Measurements from ENCODE around the gene PIK3R1.
"Not testable (repeated sequence)": the region's sequence is repeated elsewhere in the genome, so short reads cannot be mapped to it uniquely, and the experiment has no call there.

PIK3R1 gene

DNA sequence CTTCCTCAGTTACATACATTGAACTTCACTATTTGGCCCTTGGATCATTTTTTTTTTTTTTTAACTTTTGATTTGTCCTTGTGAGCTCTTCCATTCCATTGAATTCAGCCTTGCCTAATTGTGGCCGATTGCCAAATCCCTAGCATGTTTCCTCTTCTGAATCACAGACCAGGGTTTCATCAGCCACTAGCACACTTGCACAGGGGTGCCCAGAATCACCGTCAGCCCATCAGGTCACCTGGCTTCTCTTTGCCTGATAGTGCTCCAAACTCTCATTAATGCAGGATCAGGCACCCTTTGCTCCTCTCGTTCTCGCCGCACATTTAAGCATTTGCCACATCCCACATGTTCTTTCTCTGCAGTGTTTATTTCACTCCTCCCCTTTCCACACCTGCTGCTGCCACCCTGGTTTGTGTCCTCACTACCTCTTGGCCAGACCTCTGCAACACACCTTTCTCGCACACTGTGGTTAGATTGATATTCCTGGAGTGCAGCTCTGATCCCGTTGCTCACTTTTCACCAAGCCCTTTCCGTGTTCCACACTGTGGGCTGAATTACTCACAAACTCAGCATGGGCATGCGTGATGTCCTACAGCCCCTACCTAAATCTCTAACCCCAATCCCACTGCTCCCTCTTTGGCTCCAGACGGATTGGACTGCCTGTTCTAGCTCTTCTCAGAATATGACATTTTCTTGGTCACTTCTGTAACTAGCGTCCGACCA lies 9.8 kb downstream of the PIK3R1 start:
- Histone ChIP-seq H3K27me3 (ENCODE audit: control insufficient read depth, insufficient read depth, low read length) (no peaks in the 10 kb centered on the region), H3K9me3 (ENCODE audit: control insufficient read depth, insufficient read depth, low read length) (no peaks in the 10 kb centered on the region), H3K4me3 (ENCODE audit: low read length) (no peak overlapping the region), H3K4me1 (ENCODE audit: control insufficient read depth, insufficient read depth, low read length) (no peaks in the 10 kb centered on the region; the same call in 1 of the 2 replicates), H3K36me3 (ENCODE audit: control insufficient read depth, insufficient read depth, low read length) (no peaks in the 10 kb centered on the region), H3K27ac (ENCODE audit: low read length) (no peak overlapping the region)
- WGBS (ENCODE audit: insufficient coverage, insufficient read length): no CpG with 5 or more reads among the region's 12 CpGs
- DNase-seq (ENCODE audit: low read depth, low spot score): no peak

DNA sequence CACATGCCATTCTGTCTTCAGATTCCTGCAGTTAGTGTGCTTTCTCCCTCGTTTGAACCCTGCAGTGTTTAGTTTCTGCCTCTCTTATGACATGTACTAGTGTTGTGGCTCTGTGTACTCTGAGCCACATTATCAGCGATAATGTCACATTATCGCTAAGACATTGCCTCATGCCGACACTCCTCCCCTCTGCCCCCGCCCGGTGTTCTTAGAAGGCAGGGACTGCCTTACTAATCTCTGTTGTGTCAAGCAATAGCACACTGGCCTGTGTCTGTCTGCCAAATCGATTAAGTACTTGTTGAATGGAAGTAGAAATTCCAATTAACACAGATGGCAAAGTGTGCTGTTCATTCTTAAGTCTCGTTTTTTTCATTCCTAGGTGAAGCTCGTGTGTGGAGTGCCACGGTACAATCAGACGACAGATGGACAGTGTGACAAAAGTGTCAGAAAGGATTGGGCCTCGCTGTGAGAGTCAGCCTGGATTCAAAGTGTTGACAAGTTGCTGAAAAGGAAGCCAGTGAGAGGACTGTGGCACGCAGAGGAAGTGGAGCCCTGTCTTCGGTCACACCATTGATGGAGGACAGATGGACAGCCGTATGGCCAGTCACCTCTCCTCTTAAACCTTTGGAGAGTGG lies 10.5 kb downstream of the PIK3R1 start:
- no peaks in the 10 kb centered on the region for H3K27me3 ChIP-seq (ENCODE audit: control insufficient read depth, insufficient read depth, low read length)
- no peaks in the 10 kb centered on the region for H3K9me3 ChIP-seq (ENCODE audit: control insufficient read depth, insufficient read depth, low read length)
- WGBS (ENCODE audit: insufficient coverage, insufficient read length): no CpG with 5 or more reads among the region's 15 CpGs
- no peak overlapping the region for H3K4me3 ChIP-seq (ENCODE audit: low read length)
- H3K36me3 ChIP-seq (ENCODE audit: control insufficient read depth, insufficient read depth, low read length): no peaks in the 10 kb centered on the region
- no peak overlapping the region for H3K27ac ChIP-seq (ENCODE audit: low read length)
- H3K4me1 ChIP-seq (ENCODE audit: control insufficient read depth, insufficient read depth, low read length): no peaks in the 10 kb centered on the region; the same call in 1 of the 2 replicates
- DNase-seq (ENCODE audit: low read depth, low spot score): no peak

DNA sequence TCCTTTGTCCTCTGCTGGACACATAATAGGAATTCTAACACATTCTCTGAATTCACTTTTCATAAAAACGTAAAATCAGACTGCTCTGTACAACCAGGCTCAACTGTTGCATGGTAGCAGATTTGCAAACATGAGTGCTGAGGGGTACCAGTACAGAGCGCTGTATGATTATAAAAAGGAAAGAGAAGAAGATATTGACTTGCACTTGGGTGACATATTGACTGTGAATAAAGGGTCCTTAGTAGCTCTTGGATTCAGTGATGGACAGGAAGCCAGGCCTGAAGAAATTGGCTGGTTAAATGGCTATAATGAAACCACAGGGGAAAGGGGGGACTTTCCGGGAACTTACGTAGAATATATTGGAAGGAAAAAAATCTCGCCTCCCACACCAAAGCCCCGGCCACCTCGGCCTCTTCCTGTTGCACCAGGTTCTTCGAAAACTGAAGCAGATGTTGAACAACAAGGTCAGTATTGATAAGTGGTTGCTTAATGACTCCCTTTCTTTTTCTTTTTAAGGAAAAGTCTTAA lies 11.1 kb downstream of the PIK3R1 start:
- Histone ChIP-seq H3K27me3 (ENCODE audit: control insufficient read depth, insufficient read depth, low read length) (no peaks in the 10 kb centered on the region), H3K36me3 (ENCODE audit: control insufficient read depth, insufficient read depth, low read length) (no peaks in the 10 kb centered on the region), H3K27ac (ENCODE audit: low read length) (no peak overlapping the region), H3K9me3 (ENCODE audit: control insufficient read depth, insufficient read depth, low read length) (no peaks in the 10 kb centered on the region), H3K4me3 (ENCODE audit: low read length) (no peak overlapping the region), H3K4me1 (ENCODE audit: control insufficient read depth, insufficient read depth, low read length) (no peaks in the 10 kb centered on the region; the same call in 1 of the 2 replicates)
- WGBS (ENCODE audit: insufficient coverage, insufficient read length): no CpG with 5 or more reads among the region's 8 CpGs
- no peak for DNase-seq (ENCODE audit: low read depth, low spot score)

DNA sequence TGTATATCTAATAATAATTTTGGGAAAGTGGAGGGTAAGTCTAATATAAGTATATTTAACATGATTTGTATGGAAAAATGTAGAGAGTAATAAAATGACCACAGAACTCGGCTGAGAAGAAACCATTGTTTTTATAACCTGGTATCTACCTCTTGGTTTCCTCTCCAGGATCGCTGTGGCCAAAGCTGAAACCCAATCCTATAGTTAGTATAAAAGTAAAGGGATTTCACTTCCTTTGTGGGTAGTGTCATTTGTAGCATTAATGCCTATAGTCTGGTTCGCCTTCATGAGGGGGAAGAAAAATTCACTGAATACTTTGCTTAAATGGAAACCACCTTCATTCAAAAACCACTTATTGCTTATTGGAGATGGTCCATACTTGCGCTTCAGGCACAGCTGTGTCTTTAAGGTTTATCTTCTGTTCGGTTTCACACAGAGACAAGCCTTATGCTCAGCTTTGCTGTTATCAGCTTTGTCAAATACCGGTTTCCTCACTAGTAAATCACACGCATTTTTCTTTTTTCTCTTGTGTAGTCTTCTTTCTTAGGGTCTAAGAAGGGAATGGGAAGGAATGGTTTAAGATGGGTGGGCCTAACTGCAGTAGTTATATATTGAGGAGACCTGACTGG lies 12.1 kb downstream of the PIK3R1 start:
- no peaks in the 10 kb centered on the region for H3K36me3 ChIP-seq (ENCODE audit: control insufficient read depth, insufficient read depth, low read length)
- no peaks in the 10 kb centered on the region for H3K9me3 ChIP-seq (ENCODE audit: control insufficient read depth, insufficient read depth, low read length)
- H3K4me1 ChIP-seq (ENCODE audit: control insufficient read depth, insufficient read depth, low read length): no peaks in the 10 kb centered on the region; the same call in 1 of the 2 replicates
- DNase-seq (ENCODE audit: low read depth, low spot score): no peak
- no peak overlapping the region for H3K4me3 ChIP-seq (ENCODE audit: low read length)
- no peak overlapping the region for H3K27ac ChIP-seq (ENCODE audit: low read length)
- WGBS (ENCODE audit: insufficient coverage, insufficient read length): no CpG with 5 or more reads among the region's 7 CpGs
- no peaks in the 10 kb centered on the region for H3K27me3 ChIP-seq (ENCODE audit: control insufficient read depth, insufficient read depth, low read length)

DNA sequence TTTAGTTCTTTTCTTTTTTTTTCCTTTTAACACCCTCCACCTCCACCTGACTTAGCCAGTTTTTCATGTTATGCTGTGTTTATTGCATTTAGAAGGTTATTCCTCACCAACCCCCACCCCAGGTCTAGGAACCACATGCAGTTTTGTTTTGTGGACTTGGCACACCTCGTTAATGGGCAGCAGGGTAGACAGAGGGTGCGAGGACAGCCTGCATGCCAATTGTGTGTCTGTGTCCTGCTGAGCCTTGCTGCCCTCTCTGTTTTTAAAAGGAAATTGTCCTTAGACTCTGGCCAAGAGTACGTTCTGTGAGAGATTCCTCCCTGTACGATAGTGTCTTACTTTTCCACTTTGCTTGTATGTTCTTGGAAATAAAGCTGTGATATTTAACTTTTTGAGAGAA lies 13.9 kb downstream of the PIK3R1 start:
- no peaks in the 10 kb centered on the region for H3K27me3 ChIP-seq (ENCODE audit: control insufficient read depth, insufficient read depth, low read length)
- WGBS (ENCODE audit: insufficient coverage, insufficient read length): no CpG with 5 or more reads among the region's 4 CpGs
- no peak overlapping the region for H3K4me3 ChIP-seq (ENCODE audit: low read length)
- H3K27ac ChIP-seq (ENCODE audit: low read length): no peak overlapping the region
- H3K36me3 ChIP-seq (ENCODE audit: control insufficient read depth, insufficient read depth, low read length): no peaks in the 10 kb centered on the region
- no peaks in the 10 kb centered on the region for H3K9me3 ChIP-seq (ENCODE audit: control insufficient read depth, insufficient read depth, low read length)
- no peaks in the 10 kb centered on the region; the same call in 1 of the 2 replicates for H3K4me1 ChIP-seq (ENCODE audit: control insufficient read depth, insufficient read depth, low read length)
- no peak for DNase-seq (ENCODE audit: low read depth, low spot score)

DNA sequence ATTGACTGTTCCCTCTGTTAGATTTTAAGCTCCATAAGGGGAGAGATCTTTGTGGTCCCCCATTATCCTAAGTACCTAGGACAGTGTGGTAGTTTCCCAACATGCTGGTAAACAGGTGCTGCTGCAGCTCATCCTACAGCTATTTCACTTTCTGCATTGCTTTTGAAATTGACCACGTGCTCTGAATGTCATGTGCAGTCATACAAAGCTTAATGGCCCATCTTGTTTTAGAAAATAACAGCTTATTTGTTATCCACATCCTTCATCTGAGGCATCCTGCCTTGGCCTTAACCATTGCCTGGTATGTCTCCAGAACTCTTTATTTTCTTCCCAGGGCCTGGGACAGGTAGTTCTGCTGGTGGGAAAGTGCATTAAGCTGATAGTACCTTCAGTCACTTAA lies 14.7 kb downstream of the PIK3R1 start:
- H3K27me3 ChIP-seq (ENCODE audit: control insufficient read depth, insufficient read depth, low read length): no peaks in the 10 kb centered on the region
- no peaks in the 10 kb centered on the region for H3K36me3 ChIP-seq (ENCODE audit: control insufficient read depth, insufficient read depth, low read length)
- no peaks in the 10 kb centered on the region; the same call in 1 of the 2 replicates for H3K4me1 ChIP-seq (ENCODE audit: control insufficient read depth, insufficient read depth, low read length)
- no peak overlapping the region for H3K27ac ChIP-seq (ENCODE audit: low read length)
- no peak overlapping the region for H3K4me3 ChIP-seq (ENCODE audit: low read length)
- no peak for DNase-seq (ENCODE audit: low read depth, low spot score)
- WGBS (ENCODE audit: insufficient coverage, insufficient read length): no CpG with 5 or more reads among the region's 1 CpG
- H3K9me3 ChIP-seq (ENCODE audit: control insufficient read depth, insufficient read depth, low read length): no peaks in the 10 kb centered on the region

DNA sequence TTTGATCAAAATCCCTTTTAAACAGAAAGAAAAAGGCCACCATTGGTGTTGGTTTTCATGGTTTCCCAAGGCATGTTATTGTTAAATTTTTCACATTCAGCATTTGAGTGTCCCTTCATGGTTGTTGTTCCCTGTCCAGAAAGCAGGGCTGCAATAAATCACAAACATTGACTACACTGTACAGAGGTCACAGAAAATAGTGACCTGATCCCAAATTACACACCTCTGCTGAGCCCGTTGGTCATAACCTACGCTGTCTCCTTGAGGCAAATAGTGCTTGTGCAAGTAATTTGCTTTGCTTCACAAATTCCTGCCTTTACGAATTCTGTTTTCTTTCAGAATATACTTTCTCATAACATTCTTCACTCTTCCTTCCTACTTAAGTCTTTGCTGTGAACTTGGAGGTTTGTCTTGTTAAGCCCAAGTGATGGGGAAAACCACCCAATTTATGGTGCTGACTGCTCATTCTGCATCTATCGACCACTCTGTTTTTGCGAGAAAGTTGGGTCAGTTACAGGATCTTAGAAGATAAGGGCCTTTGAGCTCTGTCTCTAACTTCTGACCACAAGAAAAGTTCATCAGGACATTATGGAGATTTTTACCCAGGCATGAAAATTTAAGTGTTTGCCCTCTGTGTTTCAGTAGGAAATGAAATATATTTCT lies 16.0 kb downstream of the PIK3R1 start:
- DNase-seq (ENCODE audit: low read depth, low spot score): no peak
- no peaks in the 10 kb centered on the region for H3K36me3 ChIP-seq (ENCODE audit: control insufficient read depth, insufficient read depth, low read length)
- no peaks in the 10 kb centered on the region for H3K27me3 ChIP-seq (ENCODE audit: control insufficient read depth, insufficient read depth, low read length)
- no CpG with 5 or more reads among the region's 5 CpGs for WGBS (ENCODE audit: insufficient coverage, insufficient read length)
- no peaks in the 10 kb centered on the region for H3K9me3 ChIP-seq (ENCODE audit: control insufficient read depth, insufficient read depth, low read length)
- H3K4me1 ChIP-seq (ENCODE audit: control insufficient read depth, insufficient read depth, low read length): no peaks in the 10 kb centered on the region
- no peak overlapping the region for H3K27ac ChIP-seq (ENCODE audit: low read length)
- H3K4me3 ChIP-seq (ENCODE audit: low read length): no peak overlapping the region

DNA sequence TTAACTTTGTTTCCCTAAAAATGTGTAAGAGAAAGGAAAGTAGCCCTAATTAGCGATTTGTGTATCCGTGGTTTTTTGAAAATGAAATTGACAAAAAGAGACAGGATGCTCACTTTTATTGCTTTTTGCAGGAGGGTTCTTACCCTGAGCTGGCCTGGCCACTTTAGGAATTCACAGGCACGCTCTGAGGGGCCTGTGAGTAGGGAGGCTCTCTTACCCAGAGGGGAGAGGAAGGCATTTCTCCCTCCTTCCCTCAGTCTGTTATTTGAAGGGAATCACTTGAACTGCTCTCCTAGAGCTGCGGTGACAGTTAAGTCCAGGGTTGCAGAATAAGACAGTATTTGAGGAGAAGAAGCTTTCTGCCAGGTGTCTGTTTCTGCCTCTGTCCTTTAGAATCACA lies 16.7 kb downstream of the PIK3R1 start:
- Histone ChIP-seq H3K4me1 (ENCODE audit: control insufficient read depth, insufficient read depth, low read length) (no peaks in the 10 kb centered on the region), H3K4me3 (ENCODE audit: low read length) (no peak overlapping the region), H3K9me3 (ENCODE audit: control insufficient read depth, insufficient read depth, low read length) (no peaks in the 10 kb centered on the region), H3K27ac (ENCODE audit: low read length) (no peak overlapping the region), H3K27me3 (ENCODE audit: control insufficient read depth, insufficient read depth, low read length) (no peaks in the 10 kb centered on the region), H3K36me3 (ENCODE audit: control insufficient read depth, insufficient read depth, low read length) (no peaks in the 10 kb centered on the region)
- no peak for DNase-seq (ENCODE audit: low read depth, low spot score)
- WGBS (ENCODE audit: insufficient coverage, insufficient read length): no CpG with 5 or more reads among the region's 4 CpGs

DNA sequence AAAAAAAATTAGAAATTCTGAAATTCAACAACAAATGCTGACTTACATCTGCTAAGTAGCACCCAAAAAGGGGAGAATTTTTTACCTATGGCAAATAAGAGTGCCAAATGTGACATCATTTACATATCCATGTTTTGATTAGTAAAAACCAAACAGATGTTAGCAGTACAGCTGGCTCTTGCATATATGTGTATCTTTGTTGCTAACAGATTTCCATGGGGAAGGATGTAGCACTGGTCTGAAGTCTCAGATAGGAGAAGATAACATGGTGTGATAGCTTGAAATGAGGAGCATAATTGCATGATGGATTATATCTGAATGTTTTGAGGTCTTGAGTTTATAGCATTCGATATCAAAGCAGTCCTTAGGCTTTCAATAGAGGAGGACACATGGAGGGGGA lies 17.5 kb downstream of the PIK3R1 start:
- DNase-seq (ENCODE audit: low read depth, low spot score): no peak
- Histone ChIP-seq H3K4me1 (ENCODE audit: control insufficient read depth, insufficient read depth, low read length) (no peaks in the 10 kb centered on the region; the same call in 1 of the 2 replicates), H3K9me3 (ENCODE audit: control insufficient read depth, insufficient read depth, low read length) (no peaks in the 10 kb centered on the region), H3K27me3 (ENCODE audit: control insufficient read depth, insufficient read depth, low read length) (no peaks in the 10 kb centered on the region), H3K27ac (ENCODE audit: low read length) (no peak overlapping the region), H3K4me3 (ENCODE audit: low read length) (no peak overlapping the region), H3K36me3 (ENCODE audit: control insufficient read depth, insufficient read depth, low read length) (no peaks in the 10 kb centered on the region)
- no CpG with 5 or more reads among the region's 1 CpG for WGBS (ENCODE audit: insufficient coverage, insufficient read length)

DNA sequence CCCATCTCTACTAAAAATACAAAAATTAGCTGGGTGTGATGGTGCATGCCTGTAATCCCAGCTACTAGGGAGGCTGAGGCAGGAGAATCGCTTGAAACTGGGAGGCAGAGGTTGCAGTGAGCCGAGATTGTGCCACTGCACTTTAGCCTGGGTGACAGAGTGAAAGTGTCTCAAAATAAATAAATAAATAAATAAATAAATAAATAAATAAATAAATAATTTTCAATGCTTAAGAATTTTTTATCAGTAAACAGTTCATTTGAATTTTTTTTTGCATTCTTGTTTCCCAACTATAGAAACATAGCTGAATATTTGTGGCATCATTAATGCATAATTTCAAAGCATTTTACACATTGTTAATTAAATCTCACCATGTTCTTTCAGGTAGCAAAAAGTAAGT lies 19.7 kb downstream of the PIK3R1 start:
- not testable (repeated sequence) for H3K36me3 ChIP-seq (ENCODE audit: control insufficient read depth, insufficient read depth, low read length)

More for the DNA sequence above, 19.7 kb downstream of the PIK3R1 start:
- no CpG with 5 or more reads among the region's 2 CpGs for WGBS (ENCODE audit: insufficient coverage, insufficient read length)
- H3K27ac ChIP-seq (ENCODE audit: low read length); H3K9me3 ChIP-seq (ENCODE audit: control insufficient read depth, insufficient read depth, low read length); DNase-seq (ENCODE audit: low read depth, low spot score); H3K27me3 ChIP-seq (ENCODE audit: control insufficient read depth, insufficient read depth, low read length); H3K4me3 ChIP-seq (ENCODE audit: low read length); H3K4me1 ChIP-seq (ENCODE audit: control insufficient read depth, insufficient read depth, low read length): not testable (repeated sequence)
